Renal cortex interstitium (tissue), 11 donors: ENCODE results near the gene CELSR3. TPM values are rescaled to one million over a fixed set of nuclear protein-coding genes. Genes with fewer than 3 reads are reported as not detected.

Experiments
- DNase-seq, 11 donors: peaks; one replicate each; pipeline ENCODE4 v3.0.0-alpha.2; 2013; ENCODE audit warnings: low read depth in 9 of 11, low spot score in 4 of 11; ENCODE audit errors: extremely low read depth in 1 of 11
- polyA plus RNA-seq, 3 donors: library from polyadenylated mRNA; unstranded; fragments of 120-200 nt; gene quantifications; one replicate each; pipeline ENCODE4 v1.2.1, GENCODE V29; 2013; ENCODE audit not compliant: insufficient read length in 3 of 3

CELSR3 gene
- polyA plus RNA-seq, 3 donors: 1.2 to 1.3 (median 1.2) TPM

DNA sequence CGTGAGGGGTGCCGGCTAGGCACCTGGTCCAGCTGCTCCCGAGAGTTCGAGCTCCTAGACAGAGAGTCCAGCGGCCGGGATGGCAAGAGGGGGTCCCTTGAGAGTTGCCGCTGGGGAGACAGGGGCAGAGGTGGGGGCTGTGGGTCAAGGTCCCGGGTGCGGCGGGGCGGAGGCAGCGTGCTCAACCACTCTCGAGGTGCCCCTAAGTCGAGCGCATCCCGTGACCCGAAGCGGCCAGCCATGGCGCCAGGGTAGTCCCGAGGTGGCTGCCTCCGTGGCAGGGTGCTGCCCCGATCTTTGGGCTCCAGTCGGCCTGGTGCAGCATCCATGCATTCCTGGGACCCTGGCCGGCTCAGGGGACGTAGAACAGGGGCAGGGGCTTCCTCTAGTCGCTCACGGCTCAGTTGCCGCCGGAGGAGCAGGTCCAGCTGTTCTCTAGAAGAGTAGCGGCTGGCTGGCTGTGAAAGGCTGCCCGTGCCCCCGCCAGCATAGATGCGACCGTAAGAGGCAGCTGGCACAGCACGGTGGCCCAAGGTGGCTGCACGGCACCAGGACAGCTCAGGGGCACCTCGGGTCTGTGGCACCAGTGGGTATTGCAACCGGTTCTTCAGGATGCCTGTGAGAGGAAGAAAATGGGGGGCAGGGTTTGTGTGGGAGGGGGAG, 22.6 kb downstream of the CELSR3 start:
- no peak for DNase-seq

DNA sequence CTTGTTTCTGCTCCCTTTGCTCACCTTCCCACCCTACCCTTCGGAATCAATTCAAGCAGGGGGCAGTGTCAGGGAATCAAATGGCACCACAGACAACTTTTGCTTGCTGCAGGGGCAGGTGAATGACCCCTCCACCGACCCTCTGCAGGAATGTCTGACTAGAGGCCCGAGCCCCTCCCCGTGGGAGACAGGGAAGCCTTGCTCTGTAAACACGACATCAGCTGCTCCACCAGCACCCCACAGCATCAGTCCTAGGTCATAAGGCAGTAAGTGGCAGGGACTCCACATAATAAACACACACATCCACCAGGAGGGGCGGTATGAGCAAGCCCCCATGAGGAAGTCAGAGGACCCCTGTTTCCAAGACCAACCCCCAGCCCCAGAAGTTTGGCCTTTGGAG, 25.4 kb downstream of the CELSR3 start:
- no peak for DNase-seq

DNA sequence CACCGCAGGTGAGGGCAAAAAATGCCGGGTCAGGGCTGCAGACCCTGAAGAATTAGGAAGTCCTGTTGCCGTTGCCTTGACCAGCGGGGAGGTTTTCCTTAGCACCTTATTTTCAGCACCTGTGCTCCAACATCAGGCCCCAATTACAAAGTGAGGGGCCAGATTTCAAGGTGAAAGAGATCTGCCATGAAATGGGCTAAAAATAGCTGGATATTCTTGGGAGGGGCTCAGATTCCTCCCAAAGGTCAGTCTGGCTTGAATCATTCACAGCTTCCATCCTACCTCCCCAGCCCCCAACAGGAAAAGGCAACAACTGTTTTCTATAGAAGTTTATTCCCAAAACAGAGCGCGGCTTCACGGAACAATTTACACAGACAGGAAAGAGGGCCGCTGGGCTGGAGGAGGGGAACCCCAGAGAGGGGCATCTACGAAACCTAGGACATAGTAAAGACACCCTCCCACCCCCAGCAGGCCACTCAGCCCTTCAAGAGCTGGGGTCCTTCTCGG, 26.5 kb downstream of the CELSR3 start:
- DNase-seq: no peak

DNA sequence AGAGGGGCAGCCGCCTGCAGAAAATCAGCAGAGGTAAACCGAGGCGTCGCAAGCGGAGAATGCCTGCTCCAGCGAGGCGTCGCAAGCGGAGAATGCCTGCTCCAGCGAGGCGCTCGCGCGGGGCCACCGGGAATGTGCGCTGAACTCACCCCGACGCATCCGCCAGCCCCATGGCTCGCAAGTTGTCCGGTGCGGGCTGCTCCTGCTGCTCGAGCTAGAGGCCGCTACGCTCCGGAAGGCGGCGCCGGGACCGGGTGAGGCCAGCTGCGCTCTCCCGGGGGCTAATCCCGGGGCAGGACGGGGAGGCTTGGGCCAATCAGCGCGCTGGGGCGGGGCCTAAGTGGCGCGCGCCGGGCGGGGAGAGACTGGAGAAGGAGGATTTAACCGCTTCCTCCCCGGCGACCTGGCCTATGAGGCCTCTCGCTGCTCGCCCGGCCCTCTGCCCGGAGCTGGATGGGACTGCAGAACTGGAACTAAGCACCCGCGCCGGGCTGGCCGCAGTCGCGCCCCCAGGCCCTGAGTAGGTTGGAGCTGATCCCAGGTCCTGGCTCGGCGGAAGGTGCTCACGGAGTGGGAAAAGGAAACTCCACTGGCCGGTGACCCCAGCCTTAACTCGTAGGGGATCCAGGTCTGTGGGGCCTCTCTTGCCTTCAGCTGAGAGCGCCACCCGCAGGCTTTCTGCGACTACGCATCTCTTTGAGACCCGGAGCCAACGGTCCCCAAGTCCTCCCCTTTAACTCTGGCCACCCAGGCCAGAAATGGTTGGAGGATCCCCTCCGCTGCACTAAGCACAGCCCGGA, 27.3 kb downstream of the CELSR3 start, which contains the start of gene SLC26A6:
Gene SLC26A6, minus strand, starts transcription at position 240 of the 800 bp plus-strand sequence. Its CDS starts 68 bp downstream, at position 172.
- DNase-seq: peak; percentile 83 to 97 (median 94)

DNA sequence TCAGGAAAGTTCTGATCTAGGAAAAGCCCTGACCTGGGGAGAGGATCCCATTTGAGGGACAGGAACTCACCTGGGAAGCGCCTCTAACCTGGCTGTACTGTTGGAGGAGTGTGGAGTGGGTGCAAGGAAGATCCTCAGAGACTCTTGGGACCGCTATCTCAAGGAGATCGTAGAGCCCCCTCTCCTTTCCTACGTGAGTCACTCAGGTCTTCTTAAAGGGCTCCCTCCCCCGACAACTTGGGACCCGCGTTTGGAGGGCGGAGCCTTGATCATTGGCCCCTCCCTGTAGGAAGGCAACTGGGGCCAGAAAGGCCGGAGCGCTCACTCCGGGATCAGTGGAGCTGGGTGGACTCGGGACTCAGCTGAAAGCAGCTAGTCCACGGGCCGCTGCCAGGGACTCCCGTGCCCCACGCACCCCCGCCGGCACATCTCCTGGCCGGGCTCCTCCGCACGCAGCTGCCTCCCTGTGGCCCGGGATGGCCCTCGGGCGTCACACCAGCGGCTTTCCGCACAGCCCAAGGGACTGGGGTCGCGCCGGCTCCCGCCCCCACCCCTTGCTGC, 27.9 kb downstream of the CELSR3 start:
- DNase-seq: no peak

DNA sequence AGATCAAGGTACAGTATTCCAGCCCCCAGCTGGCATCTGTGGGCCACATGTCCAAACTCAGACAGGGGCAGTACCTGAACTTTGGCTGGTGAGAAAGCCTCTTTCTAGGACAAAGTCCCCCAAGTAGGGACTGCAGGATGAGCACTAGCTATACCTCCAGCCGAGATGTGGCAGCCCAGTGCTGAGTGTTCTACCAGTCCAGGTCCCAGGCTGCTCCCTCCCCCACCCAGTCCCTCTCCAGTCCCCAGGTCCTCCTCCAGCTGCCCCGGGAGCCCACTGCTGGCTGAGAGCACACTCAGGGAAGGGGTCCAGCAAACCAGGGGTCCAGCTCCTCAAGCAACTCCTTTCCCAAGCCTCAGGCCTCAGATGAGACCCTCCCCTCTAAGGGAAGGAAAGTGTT, 28.9 kb downstream of the CELSR3 start:
- DNase-seq: no peak

DNA sequence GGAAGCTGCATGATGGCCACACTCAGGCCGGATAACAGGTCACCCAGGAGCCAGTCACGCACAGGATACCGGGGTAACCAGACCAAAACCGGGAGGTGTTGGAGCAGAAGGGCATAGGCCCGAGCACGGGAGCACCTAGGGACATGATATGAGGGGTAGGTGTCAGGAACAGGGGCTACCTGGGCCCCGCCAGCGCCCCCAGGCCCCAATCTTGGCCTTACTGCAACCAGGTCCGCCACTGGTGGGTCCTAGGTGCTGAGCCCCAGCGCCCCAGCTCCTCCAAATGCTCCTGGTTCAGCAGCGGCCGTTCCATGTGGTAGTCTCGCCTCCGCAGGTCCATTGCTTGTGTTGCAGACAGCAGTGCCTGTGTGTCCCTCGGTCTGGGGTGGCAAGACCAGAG, 29.4 kb downstream of the CELSR3 start:
- no peak for DNase-seq

DNA sequence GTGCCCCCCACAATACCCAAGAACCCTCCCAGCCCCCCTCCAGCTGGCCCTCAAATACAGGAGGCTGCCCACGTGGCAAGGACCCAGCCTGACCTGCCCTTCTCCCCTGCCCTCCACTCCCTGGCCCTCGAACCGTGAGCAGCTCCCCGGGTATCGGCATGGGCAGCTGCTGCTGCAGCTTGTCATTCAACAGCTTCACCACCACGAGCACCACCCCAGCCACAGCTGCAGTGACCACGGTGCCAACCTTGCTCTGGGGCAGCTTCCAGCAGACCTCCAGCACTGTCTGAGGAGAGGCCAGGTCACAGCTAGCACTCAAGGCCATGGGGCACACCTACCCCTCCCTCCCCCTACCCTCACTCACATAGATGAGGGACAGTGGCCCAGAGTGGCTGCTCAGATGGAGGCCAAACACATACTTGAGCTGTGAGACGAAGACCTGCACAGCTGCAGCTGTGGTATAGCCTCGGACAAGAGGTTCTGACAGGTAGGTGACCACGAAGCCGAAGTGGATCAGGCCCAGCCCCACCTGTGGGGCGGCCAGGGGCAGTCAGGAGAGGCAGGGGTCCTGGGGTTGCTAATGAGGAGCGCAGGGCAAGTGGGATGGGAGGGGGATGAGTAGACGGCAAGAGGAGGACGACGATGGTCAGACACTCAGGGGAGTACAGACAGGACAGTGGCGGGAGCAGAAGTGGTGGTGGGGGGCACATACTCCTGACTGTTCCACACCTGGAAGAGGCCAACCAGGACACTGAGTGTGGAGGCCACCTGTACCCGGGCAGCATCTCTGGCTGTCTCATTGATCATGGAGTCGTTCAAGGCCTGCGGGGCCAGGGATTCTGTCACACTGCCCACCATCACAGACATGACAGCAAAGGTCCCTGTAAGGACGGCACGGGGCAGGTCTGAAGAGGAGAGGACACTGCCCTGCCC, 30.9 kb downstream of the CELSR3 start:
- DNase-seq: no peak

DNA sequence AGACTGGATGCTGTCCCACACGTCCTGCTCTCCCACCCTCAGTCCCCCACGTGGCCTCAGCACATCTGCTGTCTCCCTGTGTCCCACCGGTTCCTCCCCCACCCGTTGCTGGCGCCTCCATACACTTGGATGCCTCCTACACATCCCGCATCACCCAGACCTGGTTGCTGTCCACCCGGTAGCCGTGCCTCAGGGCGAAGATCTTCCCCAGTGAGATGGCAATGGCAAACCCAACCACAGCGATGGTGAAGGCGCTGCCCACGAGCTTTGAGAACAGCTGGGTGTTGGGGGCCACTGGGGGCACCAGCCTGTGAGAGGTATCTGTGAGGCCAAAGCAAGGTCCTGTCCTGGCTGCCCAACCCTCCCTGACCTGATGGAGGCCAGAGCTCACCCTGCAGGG, 31.9 kb downstream of the CELSR3 start:
- no peak for DNase-seq

DNA sequence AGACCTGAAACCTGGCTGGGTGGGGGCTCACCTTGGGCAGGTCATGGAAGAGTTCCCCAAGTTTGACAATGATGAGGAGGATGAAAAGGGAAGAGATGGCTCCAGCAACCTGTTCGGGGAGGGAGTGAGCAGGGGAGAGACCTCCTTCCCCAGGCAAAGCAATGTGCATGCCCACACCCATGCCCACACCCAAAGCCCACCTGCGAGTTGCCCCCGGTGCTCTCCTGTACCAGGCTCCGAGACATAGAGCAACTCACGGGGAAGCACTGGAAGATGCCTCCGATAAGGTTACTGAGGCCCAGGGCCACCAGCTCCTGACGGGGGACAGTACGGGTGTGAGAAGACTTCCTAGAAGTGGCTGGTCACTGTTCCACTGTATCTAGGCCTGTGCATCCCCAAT, 32.3 kb downstream of the CELSR3 start:
- no peak for DNase-seq

DNA sequence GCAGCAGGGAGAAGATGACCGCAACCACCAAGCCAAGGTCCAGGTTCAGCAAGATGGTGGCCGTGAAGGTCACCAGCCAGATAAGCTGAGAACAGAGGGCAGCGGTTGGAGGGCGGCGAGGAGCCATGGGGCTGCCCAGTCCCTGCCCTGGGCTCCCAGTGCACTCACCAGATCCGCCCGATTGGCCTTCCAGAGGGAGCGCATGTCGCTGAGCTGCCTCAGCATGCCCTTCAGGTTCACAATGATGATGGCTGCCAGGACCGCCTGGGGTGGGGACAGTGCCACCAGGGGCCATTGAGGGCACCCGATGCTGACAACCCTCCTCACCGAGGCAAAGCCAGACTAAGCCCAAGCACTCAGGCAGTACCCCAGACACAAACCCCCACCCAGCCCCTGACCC, 32.8 kb downstream of the CELSR3 start:
- DNase-seq: no peak

DNA sequence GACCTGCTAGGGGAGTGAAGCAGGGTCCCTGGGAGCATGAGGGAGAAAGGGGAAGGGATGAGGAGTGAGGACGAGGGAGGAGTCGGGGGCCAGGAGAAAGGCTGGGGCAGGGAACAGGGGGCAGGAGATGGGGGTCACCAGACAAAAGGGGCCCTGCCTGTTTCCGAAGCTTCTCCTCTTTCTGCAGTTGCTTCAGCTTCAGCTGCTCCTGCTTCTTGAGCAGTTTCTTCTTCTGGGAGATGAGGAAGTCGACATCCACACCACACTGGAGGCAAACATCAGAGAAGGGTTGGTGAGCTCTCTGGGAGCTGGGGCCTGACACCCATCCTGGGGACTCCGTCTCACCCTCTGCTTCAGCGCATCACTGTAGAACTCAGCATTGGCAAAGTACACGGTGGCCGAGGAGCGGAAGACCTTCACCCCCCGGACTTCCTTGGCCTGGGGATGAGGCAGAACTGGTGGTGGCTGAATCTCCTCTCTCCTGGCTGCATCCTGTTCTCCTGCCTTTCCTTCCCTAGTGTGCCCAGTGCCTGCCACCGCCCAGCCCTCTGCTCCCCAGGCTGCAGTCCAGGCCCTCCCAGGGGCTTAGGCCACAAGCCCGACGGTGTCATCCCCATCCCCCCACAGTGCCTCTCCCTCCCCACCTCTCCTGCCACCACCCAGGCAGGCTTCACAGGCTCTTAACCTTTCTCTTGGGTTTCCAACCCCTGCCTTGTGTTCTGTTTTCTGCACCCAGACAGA, 34.2 kb downstream of the CELSR3 start:
- no peak for DNase-seq

DNA sequence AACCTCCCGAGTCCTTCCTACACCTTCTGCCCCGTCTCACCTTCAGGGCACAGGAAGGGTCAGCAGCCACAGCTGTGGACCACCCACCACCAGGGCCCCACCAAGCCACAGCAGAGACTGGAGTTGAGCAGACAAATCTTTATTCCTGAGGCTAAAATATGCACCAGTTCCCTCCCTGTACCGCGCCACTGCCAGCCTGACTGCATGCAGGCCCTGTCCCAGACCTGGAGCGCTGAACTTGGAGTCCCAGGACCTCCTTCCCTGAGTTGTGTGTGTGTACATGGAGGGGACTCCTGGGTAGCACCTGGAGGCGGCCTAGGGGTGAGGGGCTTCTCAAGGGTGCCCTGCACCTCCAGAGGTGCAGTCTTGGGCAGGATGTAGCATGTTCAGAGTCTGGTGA, 37.1 kb downstream of the CELSR3 start:
- DNase-seq: no peak

DNA sequence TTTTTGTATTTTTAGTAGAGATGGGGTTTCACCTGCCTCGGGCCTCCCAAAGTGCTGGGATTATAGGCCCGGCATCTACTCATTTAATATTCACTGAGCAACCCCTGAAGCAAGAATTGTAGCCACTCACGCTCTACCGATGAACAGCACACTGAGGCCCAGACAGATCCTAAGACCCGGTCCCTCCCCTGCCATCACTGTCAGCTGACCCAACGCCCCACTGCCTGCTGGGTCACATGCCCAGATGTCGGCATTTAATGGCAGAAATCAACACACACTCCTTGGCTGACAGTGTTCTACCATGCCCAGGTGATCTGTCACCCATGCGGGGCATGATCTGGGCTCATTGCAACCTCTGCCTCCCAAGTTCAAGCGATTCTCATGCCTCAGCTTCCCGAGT, 37.9 kb downstream of the CELSR3 start:
- DNase-seq: no peak

DNA sequence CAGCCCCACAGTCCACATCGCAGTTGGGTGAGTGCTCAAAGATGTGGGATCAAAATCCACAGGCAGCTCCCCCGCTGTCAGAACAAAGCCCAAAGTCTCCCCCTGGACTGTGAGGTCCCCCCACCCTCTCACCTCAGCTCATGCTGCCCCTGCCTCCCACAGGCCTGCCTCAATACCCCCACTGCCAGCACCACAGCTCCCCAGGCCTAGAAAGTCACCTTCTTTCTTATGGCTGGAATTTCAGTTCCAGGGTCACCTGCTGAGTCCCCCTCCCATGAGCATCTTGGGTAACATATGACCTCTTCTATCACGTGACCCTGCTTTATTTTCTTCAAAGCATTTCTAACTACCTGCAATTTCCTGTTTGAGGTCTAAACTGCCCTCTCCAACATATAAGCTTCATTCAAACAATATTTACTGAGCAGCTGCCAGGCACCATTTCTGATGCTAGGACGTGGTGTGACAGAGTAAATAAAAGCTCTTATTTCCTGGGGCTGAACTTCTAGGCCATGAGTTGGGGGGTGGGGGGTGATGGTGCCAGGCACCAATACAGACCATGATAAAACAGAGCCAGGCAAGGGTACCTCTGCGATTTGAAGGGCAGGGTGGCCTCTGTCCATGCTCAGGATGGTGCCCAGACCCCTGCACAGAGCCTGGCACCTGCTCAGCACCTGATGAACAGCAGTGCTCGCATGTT, 38.7 kb downstream of the CELSR3 start:
- DNase-seq: peak in 1 of 11 donors; percentile 15

DNA sequence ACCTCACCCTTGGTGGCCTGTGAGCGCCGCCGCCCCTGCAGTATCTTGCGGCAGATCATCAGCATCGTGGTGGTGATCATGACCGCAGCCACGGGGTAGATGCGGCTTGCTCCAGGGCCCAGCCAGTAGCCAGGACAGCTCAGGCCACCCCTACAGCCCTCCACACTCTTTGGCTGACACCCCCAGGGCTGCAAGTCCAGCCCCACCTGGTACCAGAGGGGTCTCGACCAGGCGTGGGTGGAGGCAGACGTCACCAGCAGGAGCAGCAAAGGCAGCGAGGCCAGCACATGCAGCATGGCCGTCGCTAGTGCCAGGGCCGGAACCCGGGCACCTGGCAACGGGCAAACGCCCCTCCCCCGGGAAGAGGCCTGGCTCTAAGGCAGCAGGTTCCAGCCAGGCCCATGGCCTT, 41.2 kb downstream of the CELSR3 start, which contains the start of gene TMEM89:
Gene TMEM89, minus strand, starts transcription at position 309 of the 409 bp plus-strand sequence. Its CDS starts 13 bp downstream, at position 296.
- DNase-seq: no peak
